SK-N-SH treated with all-trans-retinoic acid at 6 μM for 48 hours (cell line): ENCODE results near the gene STK32A.
"Not testable (repeated sequence)": the region's sequence is repeated elsewhere in the genome, so short reads cannot be mapped to it uniquely, and the experiment has no call there.

Source experiments
- ATAC-seq: fragments of 200-7000 bp; cut with Tn5 transposase; 3 replicates; pipeline ENCODE4 v1.9.1; 2020; ENCODE audit warnings: mild to moderate bottlenecking, moderate library complexity
- ARNTL ChIP-seq: fragments of 450-650 bp; formaldehyde crosslinking; IDR thresholded peaks from 2 replicates; pipeline ENCODE4 v1.5.0; 2020; ENCODE audit warnings: low read depth, mild to moderate bottlenecking, moderate library complexity, borderline replicate concordance
- BACH2 ChIP-seq: fragments of 250-450 bp; sonication (Bioruptor Pico); IDR thresholded peaks from 2 replicates; pipeline ENCODE4 v1.9.0; 2021; ENCODE audit warnings: mild to moderate bottlenecking, borderline replicate concordance
- CREB5 ChIP-seq: fragments of 250-450 bp; sonication (Bioruptor Pico); IDR thresholded peaks from 2 replicates; pipeline ENCODE4 v1.5.1; 2020; ENCODE audit warnings: low read depth, mild to moderate bottlenecking, moderate library complexity
- CSDC2 ChIP-seq: fragments of 250-450 bp; sonication (Bioruptor Pico); IDR thresholded peaks from 2 replicates; pipeline ENCODE4 v1.5.0; 2020; ENCODE audit warnings: mild to moderate bottlenecking, moderate library complexity
- CSRNP3 ChIP-seq: fragments of 250-450 bp; sonication (Bioruptor Pico); IDR thresholded peaks from 2 replicates; pipeline ENCODE4 v1.5.1; 2021; ENCODE audit warnings: mild to moderate bottlenecking, moderate library complexity
- ESRRG ChIP-seq: fragments of 250-450 bp; sonication (Bioruptor Pico); IDR thresholded peaks from 2 replicates; pipeline ENCODE4 v1.6.1; 2021; ENCODE audit warnings: mild to moderate bottlenecking
- GLIS3 ChIP-seq: fragments of 250-450 bp; sonication (Bioruptor Pico); IDR thresholded peaks from 2 replicates; pipeline ENCODE4 v1.5.0; 2020; ENCODE audit warnings: mild to moderate bottlenecking, moderate library complexity
- ISL1 ChIP-seq: fragments of 250-450 bp; sonication (Bioruptor Pico); IDR thresholded peaks from 2 replicates; pipeline ENCODE4 v2.1.2; 2022; ENCODE audit warnings: mild to moderate bottlenecking, moderate library complexity
- OSR1 ChIP-seq: fragments of 250-450 bp; sonication (Bioruptor Pico); IDR thresholded peaks from 2 replicates; pipeline ENCODE4 v1.8.0; 2022; ENCODE audit warnings: moderate library complexity, mild to moderate bottlenecking, inconsistent platforms
- PATZ1 ChIP-seq: fragments of 250-450 bp; sonication (Bioruptor Pico); IDR thresholded peaks from 2 replicates; pipeline ENCODE4 v1.8.0; 2020; ENCODE audit warnings: mild to moderate bottlenecking, moderate library complexity, borderline replicate concordance
- PPARA ChIP-seq: fragments of 250-450 bp; sonication (Bioruptor Pico); IDR thresholded peaks from 2 replicates; pipeline ENCODE4 v1.5.0; 2020; ENCODE audit warnings: mild to moderate bottlenecking, borderline replicate concordance
- RARB ChIP-seq: fragments of 250-450 bp; sonication (Bioruptor Pico); IDR thresholded peaks from 2 replicates; pipeline ENCODE4 v1.8.0; 2021; ENCODE audit warnings: mild to moderate bottlenecking, moderate library complexity
- TCF4 ChIP-seq: fragments of 250-450 bp; sonication (Bioruptor Pico); IDR thresholded peaks from 2 replicates; pipeline ENCODE4 v1.8.0; 2021; ENCODE audit warnings: mild to moderate bottlenecking, moderate library complexity, borderline replicate concordance
- TOX ChIP-seq: fragments of 250-450 bp; sonication (Bioruptor Pico); IDR thresholded peaks from 2 replicates; pipeline ENCODE4 v1.8.0; 2021; ENCODE audit warnings: mild to moderate bottlenecking, moderate library complexity, borderline replicate concordance
- TSHZ2 ChIP-seq: fragments of 250-450 bp; sonication (Bioruptor Pico); IDR thresholded peaks from 2 replicates; pipeline ENCODE4 v1.5.0; 2020; ENCODE audit warnings: mild to moderate bottlenecking, moderate library complexity
- ZFP3 ChIP-seq: fragments of 250-450 bp; sonication (Bioruptor Pico); IDR thresholded peaks from 2 replicates; pipeline ENCODE4 v1.5.0; 2020; ENCODE audit warnings: mild to moderate bottlenecking, moderate library complexity
- ZFP30 ChIP-seq: fragments of 450-650 bp; formaldehyde crosslinking; IDR thresholded peaks from 2 replicates; pipeline ENCODE4 v1.5.0; 2022; ENCODE audit warnings: mild to moderate bottlenecking, moderate library complexity
- ZNF565 ChIP-seq: fragments of 450-650 bp; formaldehyde crosslinking; conservative IDR thresholded peaks from 2 replicates; pipeline ENCODE4 v1.5.0; 2020; ENCODE audit warnings: low read depth, mild to moderate bottlenecking, moderate library complexity
- ZNF70 ChIP-seq: fragments of 450-650 bp; formaldehyde crosslinking; IDR thresholded peaks from 2 replicates; pipeline ENCODE4 v1.5.0; 2020; ENCODE audit warnings: mild to moderate bottlenecking, moderate library complexity
- ZNF8 ChIP-seq: fragments of 450-650 bp; formaldehyde crosslinking; IDR thresholded peaks from 2 replicates; pipeline ENCODE4 v1.5.0; 2020; ENCODE audit warnings: mild to moderate bottlenecking, moderate library complexity
- TF ChIP-seq, protein P1 (sequence below): fragments of 250-450 bp; sonication (Bioruptor Pico); IDR thresholded peaks from 2 replicates; pipeline ENCODE4 v1.8.0; 2021; ENCODE audit warnings: low read depth, mild to moderate bottlenecking, moderate library complexity, borderline replicate concordance

The STK32A gene

DNA sequence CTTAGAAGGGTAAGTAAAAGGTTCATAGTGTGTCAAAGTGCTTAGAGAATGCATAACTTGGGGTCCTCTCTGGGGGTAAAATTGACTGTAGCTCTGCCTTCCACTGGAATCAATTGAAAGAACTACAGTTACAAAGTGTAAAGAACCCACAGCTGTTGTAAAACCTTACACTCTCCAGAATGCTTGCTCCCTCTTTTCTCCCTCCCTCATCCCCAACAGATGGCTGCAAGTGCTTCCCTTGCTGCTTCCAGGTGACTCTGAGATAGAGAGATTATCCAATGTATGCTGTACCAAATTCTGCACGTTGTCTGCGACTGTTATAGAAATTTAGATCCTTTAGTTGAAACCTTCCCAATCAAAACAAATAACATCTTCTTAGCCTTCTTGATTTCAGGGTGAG is 126.0 kb downstream of the STK32A start (continued):
- no peak for TF ChIP-seq PPARA (CRISPR knock-in tag)
- TF ChIP-seq ZNF565 (CRISPR knock-in tag) = no peak
- TF ChIP-seq GLIS3 (CRISPR knock-in tag) = no peak
- TF ChIP-seq CREB5 (CRISPR knock-in tag) = no peak
- TF ChIP-seq BACH2 (CRISPR knock-in tag) = no peak
- no peak for TF ChIP-seq ZFP3 (CRISPR knock-in tag)

- no peak for TF ChIP-seq ZNF565 (CRISPR knock-in tag)
- TF ChIP-seq, protein P1, sequence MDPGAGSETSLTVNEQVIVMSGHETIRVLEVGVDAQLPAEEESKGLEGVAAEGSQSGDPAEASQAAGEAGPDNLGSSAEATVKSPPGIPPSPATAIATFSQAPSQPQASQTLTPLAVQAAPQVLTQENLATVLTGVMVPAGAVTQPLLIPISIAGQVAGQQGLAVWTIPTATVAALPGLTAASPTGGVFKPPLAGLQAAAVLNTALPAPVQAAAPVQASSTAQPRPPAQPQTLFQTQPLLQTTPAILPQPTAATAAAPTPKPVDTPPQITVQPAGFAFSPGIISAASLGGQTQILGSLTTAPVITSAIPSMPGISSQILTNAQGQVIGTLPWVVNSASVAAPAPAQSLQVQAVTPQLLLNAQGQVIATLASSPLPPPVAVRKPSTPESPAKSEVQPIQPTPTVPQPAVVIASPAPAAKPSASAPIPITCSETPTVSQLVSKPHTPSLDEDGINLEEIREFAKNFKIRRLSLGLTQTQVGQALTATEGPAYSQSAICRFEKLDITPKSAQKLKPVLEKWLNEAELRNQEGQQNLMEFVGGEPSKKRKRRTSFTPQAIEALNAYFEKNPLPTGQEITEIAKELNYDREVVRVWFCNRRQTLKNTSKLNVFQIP (CRISPR knock-in tag) = no peak
- no peak for TF ChIP-seq PATZ1
- TF ChIP-seq GLIS3 (CRISPR knock-in tag) = no peak
- TF ChIP-seq TCF4 = no peak
- no peak for TF ChIP-seq ZFP3 (CRISPR knock-in tag)
- no peak for TF ChIP-seq ESRRG
- TF ChIP-seq CREB5 (CRISPR knock-in tag) = no peak
- TF ChIP-seq ZNF8 (CRISPR knock-in tag) = no peak
- TF ChIP-seq TOX = no peak
- no peak for TF ChIP-seq OSR1 (CRISPR knock-in tag)
- no peak for TF ChIP-seq CSRNP3 (CRISPR knock-in tag)
- TF ChIP-seq ARNTL = no peak
- no peak for TF ChIP-seq BACH2 (CRISPR knock-in tag)
- no peak for TF ChIP-seq TSHZ2 (CRISPR knock-in tag)
- TF ChIP-seq ZFP30 (CRISPR knock-in tag) = no peak
- no peak for TF ChIP-seq CSDC2 (CRISPR knock-in tag)
- TF ChIP-seq ZNF70 (CRISPR knock-in tag) = no peak
- no peak for TF ChIP-seq ISL1
- no peak for TF ChIP-seq RARB (CRISPR knock-in tag)
- TF ChIP-seq, all 23 proteins: peak for 0
- no peak for ATAC-seq
Observed at GRCh38 chr5:147361441-147362175, 126.8 kb downstream of the STK32A start.

GRCh38 chr5:147367381-147367780 is 132.6 kb downstream of the STK32A start:
- not testable (repeated sequence) for ATAC-seq
